GM18519 (cell line): ENCODE measurements around the gene ACAA2.

Source experiments
- ATAC-seq: cut with Tn5 transposase; IDR thresholded peaks from one replicate; pipeline ENCODE4 v1.9.1; 2021; ENCODE audit warnings: mild to moderate bottlenecking, moderate library complexity; ENCODE audit not compliant: unreplicated experiment, low FRiP score

Gene ACAA2

GRCh38 chr18:49745045-49746014 is 68.0 kb downstream of the ACAA2 start:
- ATAC-seq: no peak

GRCh38 chr18:49744376-49745008 is 68.8 kb downstream of the ACAA2 start:
- no peak for ATAC-seq

- no peak for ATAC-seq
These were observed 70.2 kb downstream of the ACAA2 start for GRCh38 chr18:49743117-49743567.

GRCh38 chr18:49742316-49743116 is 70.8 kb downstream of the ACAA2 start:
- ATAC-seq: no peak

- ATAC-seq: no peak
These were observed 74.1 kb downstream of the ACAA2 start for GRCh38 chr18:49739275-49739674.

GRCh38 chr18:49738721-49739120 is 74.6 kb downstream of the ACAA2 start:
- ATAC-seq: no peak

GRCh38 chr18:49734836-49735235 is 78.5 kb downstream of the ACAA2 start:
- ATAC-seq: no peak

GRCh38 chr18:49733896-49734585 is 79.3 kb downstream of the ACAA2 start:
- ATAC-seq: no peak

GRCh38 chr18:49733321-49733720 is 80.0 kb downstream of the ACAA2 start:
- ATAC-seq: no peak
